Measurements from ENCODE around the gene TMPRSS9.

TMPRSS9 gene

GRCh38 chr19:2359992-2360685 is at the start of gene TMPRSS9:
Gene TMPRSS9 (plus strand): TSS chr19:2360265. CDS start chr19:2389786, 29,521 bp downstream.
- DNase-seq = no peak

- no peak for DNase-seq
Observed at GRCh38 chr19:2311093-2311492, 49.0 kb upstream of the TMPRSS9 start.

- DNase-seq = no peak
Observed at GRCh38 chr19:2312820-2313501, 47.1 kb upstream of the TMPRSS9 start.

GRCh38 chr19:2315121-2315817 is 44.8 kb upstream of the TMPRSS9 start:
- DNase-seq = no peak

- DNase-seq = peak; percentile 59
Observed at GRCh38 chr19:2315818-2316353, 44.2 kb upstream of the TMPRSS9 start.

- DNase-seq = no peak
Observed at GRCh38 chr19:2317300-2317699, 42.8 kb upstream of the TMPRSS9 start.

GRCh38 chr19:2317756-2318155 is 42.3 kb upstream of the TMPRSS9 start:
- no peak for DNase-seq

GRCh38 chr19:2318923-2319322 is 41.1 kb upstream of the TMPRSS9 start:
- no peak for DNase-seq

GRCh38 chr19:2319551-2319950 is 40.5 kb upstream of the TMPRSS9 start:
- DNase-seq = no peak

GRCh38 chr19:2320049-2320448 is 40.0 kb upstream of the TMPRSS9 start:
- DNase-seq = no peak

GRCh38 chr19:2320939-2321338 is 39.1 kb upstream of the TMPRSS9 start:
- no peak for DNase-seq

- DNase-seq = no peak
Observed at GRCh38 chr19:2321565-2322283, 38.3 kb upstream of the TMPRSS9 start.

GRCh38 chr19:2323707-2324106 is 36.4 kb upstream of the TMPRSS9 start:
- no peak for DNase-seq

- no peak for DNase-seq
Observed at GRCh38 chr19:2324220-2324948, 35.7 kb upstream of the TMPRSS9 start.

- DNase-seq = no peak
Observed at GRCh38 chr19:2325281-2326046, 34.6 kb upstream of the TMPRSS9 start.

GRCh38 chr19:2326699-2327360 is 33.2 kb upstream of the TMPRSS9 start:
- no peak for DNase-seq

GRCh38 chr19:2327773-2328400 is 32.2 kb upstream of the TMPRSS9 start:
- DNase-seq = peak; percentile 89

- peak; percentile 88 for DNase-seq
Observed at GRCh38 chr19:2328401-2329148, 31.5 kb upstream of the TMPRSS9 start, which contains the start of the genes LSM7 and SPPL2B. Gene LSM7 (minus strand): TSS chr19:2328586. CDS start chr19:2328566, 20 bp downstream. Gene SPPL2B (plus strand): TSS chr19:2328684. CDS start chr19:2328710, 26 bp downstream.

GRCh38 chr19:2329149-2329478 is 31.0 kb upstream of the TMPRSS9 start:
- no peak for DNase-seq

All from fibroblast of upper back skin (primary cell).